K562 (cell line): Measurements from ENCODE around the gene ZSWIM9. TPM values are rescaled to one million over a fixed set of nuclear protein-coding genes. Genes with fewer than 3 reads are reported as not detected.

Source experiments
- ARHGAP35 ChIP-seq: fragments of 450-650 bp; IDR thresholded peaks from 2 replicates; pipeline ENCODE4 v1.6.1; 2018; ENCODE audit not compliant: partially characterized antibody
- CEBPB ChIP-seq: fragments of 450-650 bp; IDR thresholded peaks from 2 replicates; pipeline ENCODE4 v1.6.1; 2016; ENCODE audit warnings: missing genetic modification characterization, missing compliant biosample characterization
- CHD2 ChIP-seq: IDR thresholded peaks from 2 replicates; pipeline ENCODE4 v1.6.1; 2011; ENCODE audit warnings: low read depth, low read length
- EP400 ChIP-seq: fragments of 450-650 bp; IDR thresholded peaks from 2 replicates; pipeline ENCODE4 v1.6.1; 2017; ENCODE audit warnings: antibody characterized with exemption, mild to moderate bottlenecking, moderate library complexity
- ERF ChIP-seq: fragments of 450-650 bp; formaldehyde crosslinking; IDR thresholded peaks from 2 replicates; pipeline ENCODE4 v1.4.0; 2020; ENCODE audit warnings: mild to moderate bottlenecking, mixed read lengths
- FOXA3 ChIP-seq, 2 experiments: fragments of 450-650 bp in 1 of 2; sonication (generic) in 1 of 2; formaldehyde crosslinking; IDR thresholded peaks in 1 of 2; conservative IDR thresholded peaks in 1 of 2; 2 replicates each; pipeline versions ENCODE4 v1.4.0 to v1.8.0; 2020 to 2022; ENCODE audit warnings: mild to moderate bottlenecking in 2 of 2, missing genetic modification reagents in 1 of 2
- FOXP1 ChIP-seq: sonication (generic); formaldehyde crosslinking; IDR thresholded peaks from 2 replicates; pipeline ENCODE4 v1.8.0; 2022; ENCODE audit warnings: mild to moderate bottlenecking, missing genetic modification reagents
- HDAC1 ChIP-seq, 2 experiments: fragments of 450-650 bp; IDR thresholded peaks; 2 replicates each; pipeline ENCODE4 v1.6.1; 2016 to 2017; ENCODE audit warnings: inconsistent platforms in 1 of 2, mild to moderate bottlenecking in 1 of 2, moderate library complexity in 1 of 2
- IFI16 ChIP-seq: fragments of 250-450 bp; sonication (Bioruptor Pico); IDR thresholded peaks from 2 replicates; pipeline ENCODE4 v2.1.2; 2022; ENCODE audit warnings: mild to moderate bottlenecking, inconsistent platforms
- KLF1 ChIP-seq: fragments of 450-650 bp; IDR thresholded peaks from 2 replicates; pipeline ENCODE4 v1.6.1; 2016; ENCODE audit warnings: missing genetic modification characterization, missing compliant biosample characterization
- KLF6 ChIP-seq: fragments of 250-450 bp; sonication (Bioruptor Pico); IDR thresholded peaks from 2 replicates; pipeline ENCODE4 v1.4.0; 2020; ENCODE audit warnings: mild to moderate bottlenecking, moderate library complexity, borderline replicate concordance
- L3MBTL2 ChIP-seq: fragments of 450-650 bp; IDR thresholded peaks from 2 replicates; pipeline ENCODE4 v1.6.1; 2016; ENCODE audit warnings: mild to moderate bottlenecking, moderate library complexity
- NR4A1 ChIP-seq, 2 experiments: fragments of 250-450 bp in 1 of 2; fragments of 450-650 bp in 1 of 2; sonication (Bioruptor Pico) in 1 of 2; IDR thresholded peaks; 2 replicates each; pipeline versions ENCODE4 v1.4.0 to v1.6.1; 2016 to 2020; ENCODE audit warnings: mild to moderate bottlenecking in 2 of 2, missing compliant biosample characterization in 1 of 2, missing genetic modification characterization in 1 of 2, moderate library complexity in 1 of 2
- PHF20 ChIP-seq: fragments of 450-650 bp; IDR thresholded peaks from 2 replicates; pipeline ENCODE4 v1.6.1; 2018; ENCODE audit not compliant: partially characterized antibody
- RAD21 ChIP-seq, 2 experiments: fragments of 250-450 bp in 1 of 2; fragments of 450-650 bp in 1 of 2; sonication (Bioruptor Pico) in 1 of 2; formaldehyde crosslinking in 1 of 2; IDR thresholded peaks in 1 of 2; conservative IDR thresholded peaks in 1 of 2; 2 replicates each; pipeline versions ENCODE4 v1.4.0 to v1.8.0; 2020 to 2022; ENCODE audit warnings: mild to moderate bottlenecking in 2 of 2, moderate library complexity in 1 of 2
- XRCC5 ChIP-seq: fragments of 200-400 bp; formaldehyde crosslinking; IDR thresholded peaks from 2 replicates; pipeline ENCODE4 v1.6.1; 2017; ENCODE audit warnings: low read depth, mild to moderate bottlenecking, low read length
- ZNF444 ChIP-seq: fragments of 250-450 bp; sonication (Bioruptor Pico); IDR thresholded peaks from 2 replicates; pipeline ENCODE4 v1.4.0; 2020; ENCODE audit warnings: mild to moderate bottlenecking, moderate library complexity
- ZNF766 ChIP-seq: fragments of 200-800 bp; sonication (Bioruptor generic); conservative IDR thresholded peaks from 2 replicates; pipeline ENCODE4 v1.6.1; 2016; ENCODE audit warnings: missing genetic modification characterization, missing compliant biosample characterization
- polyA plus RNA-seq, 8 experiments: library from polyadenylated mRNA; depleted of rRNA in 4 of 8; stranded (reverse) in 5 of 8; unstranded in 3 of 8; fragments of >200 nt; fragmentation: Nextera tagmentation in 2 of 8; fragmentation: Illumina TruSeq in 1 of 8; extraction: Ambion mirVana in 2 of 8; extraction: Trizol in 1 of 8; gene quantifications; 2 replicates each; pipeline versions ENCODE4 v1.2.1 to v1.2.3, GENCODE V29; 2011 to 2014; ENCODE audit warnings: inconsistent platforms in 1 of 8, missing spikeins in 1 of 8
- total RNA-seq, 7 experiments: library from RNA; depleted of rRNA in 6 of 7; stranded (reverse); fragments of >200 nt in 6 of 7; fragmentation: Illumina TruSeq in 2 of 7; extraction: Trizol in 2 of 7; gene quantifications; 2 replicates each; pipeline versions ENCODE4 v1.2.1 to v1.2.3, GENCODE V29; 2011 to 2021; ENCODE audit warnings: low replicate concordance in 1 of 7
- TF ChIP-seq, protein P1 (sequence below): fragments of 450-650 bp; IDR thresholded peaks from 2 replicates; pipeline ENCODE4 v1.6.1; 2016; ENCODE audit warnings: borderline replicate concordance
- TF ChIP-seq, protein P2 (sequence below): fragments of 250-450 bp; sonication (Bioruptor Pico); IDR thresholded peaks from 2 replicates; pipeline ENCODE4 v1.8.0; 2021; ENCODE audit warnings: mild to moderate bottlenecking, moderate library complexity
- TF ChIP-seq, protein P3 (sequence below): sonication (generic); formaldehyde crosslinking; IDR thresholded peaks from 2 replicates; pipeline ENCODE4 v1.8.1; 2023; ENCODE audit warnings: mild to moderate bottlenecking, missing genetic modification reagents, moderate library complexity

Gene ZSWIM9
- total and polyA plus RNA-seq, 9 of the 15 experiments (the other 6 are each of a cell fraction or from before 2014, with no cell fraction given), result 0.04 to 1.4 (median 0.34) TPM; not detected in 1

DNA sequence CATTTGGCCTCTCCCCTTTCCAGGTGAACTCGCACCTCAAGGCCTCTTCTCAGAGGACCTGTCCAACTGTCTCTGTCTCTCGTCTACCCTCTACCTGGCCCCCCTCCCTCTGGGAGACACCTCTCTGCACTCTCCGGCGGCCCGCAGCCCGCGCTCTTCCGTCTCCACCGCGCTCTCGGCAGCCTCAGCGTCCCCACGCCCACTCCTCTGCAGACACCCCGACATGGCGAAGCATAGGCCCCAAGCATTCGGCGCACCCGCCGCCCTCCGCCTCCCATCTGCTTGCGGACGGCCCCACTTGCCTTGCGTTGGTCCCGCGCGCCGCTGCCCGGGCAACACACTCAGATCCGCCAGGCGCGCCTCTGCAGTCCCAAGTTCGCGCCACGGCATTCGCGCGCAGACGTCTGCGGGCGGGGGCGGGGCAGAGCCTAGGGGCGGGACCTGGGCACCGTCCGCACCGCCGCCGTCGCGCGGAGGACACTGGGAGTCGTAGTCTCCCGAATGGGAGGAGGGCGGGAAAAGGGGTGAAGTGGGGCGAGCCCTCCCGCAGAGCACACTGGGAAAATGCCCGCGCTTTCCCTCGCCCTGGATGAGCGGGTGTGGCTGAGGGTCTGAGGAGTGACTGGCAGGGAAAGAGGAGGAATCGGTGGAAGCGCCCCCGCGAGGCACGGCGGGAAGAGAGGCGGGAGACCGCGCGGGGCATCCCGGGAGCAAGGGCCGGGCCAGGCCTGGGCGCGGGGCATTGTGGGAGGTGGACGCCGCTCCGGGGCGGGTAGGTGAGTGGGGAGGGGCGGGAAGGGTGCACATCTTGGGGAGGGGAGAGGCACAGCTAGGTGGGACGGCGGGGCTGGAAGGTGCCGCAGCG lies at the start of gene ZSWIM9, which contains the start of gene LIG1 (continued):
- TF ChIP-seq EP400 (peak; percentile 74; the same call in 1 of the 2 replicates), ZNF444 (no peak), IFI16 (CRISPR knock-in tag) (no peak), ZNF766 (CRISPR knock-in tag) (peak; percentile 97), ARHGAP35 (no peak), RAD21 (CRISPR knock-in tag; conservative IDR thresholded peaks at IDR 0.05 in 1 of 2, IDR thresholded peaks at IDR 0.05 in 1 of 2) (0 out of 4 replicates have a peak, but pooled peaks of 1 of the 2 experiments have one; percentile 5), CEBPB (no peak), XRCC5 (peak; percentile 48; the same call in 1 of the 2 replicates), KLF6 (CRISPR knock-in tag) (peak; percentile 51; the same call in 1 of the 2 replicates), CHD2 (peak; percentile 10; the same call in 1 of the 2 replicates), FOXA3 (CRISPR knock-in tag; conservative IDR thresholded peaks at IDR 0.05 in 1 of 2, IDR thresholded peaks at IDR 0.05 in 1 of 2) (peak in 1 of 2 experiments; percentile 72; a peak in 2 of 4 replicates), L3MBTL2 (peak; percentile 74), NR4A1 (CRISPR knock-in tag; IDR thresholded peaks at IDR 0.05) (no peak), NR4A1 (tag; IDR thresholded peaks at IDR 0.05) (0 out of 2 replicates have a peak, but pooled peaks have one; percentile 34), HDAC1 (IDR thresholded peaks at IDR 0.05) (peak in 1 of 2 experiments; percentile 99; a peak in 2 of 4 replicates), ERF (CRISPR knock-in tag) (0 out of 2 replicates have a peak, but pooled peaks have one; percentile 55), FOXP1 (CRISPR knock-in tag) (peak; percentile 89; the same call in 1 of the 2 replicates), PHF20 (peak; percentile 58), KLF1 (tag) (no peak)
- TF ChIP-seq, protein P1, sequence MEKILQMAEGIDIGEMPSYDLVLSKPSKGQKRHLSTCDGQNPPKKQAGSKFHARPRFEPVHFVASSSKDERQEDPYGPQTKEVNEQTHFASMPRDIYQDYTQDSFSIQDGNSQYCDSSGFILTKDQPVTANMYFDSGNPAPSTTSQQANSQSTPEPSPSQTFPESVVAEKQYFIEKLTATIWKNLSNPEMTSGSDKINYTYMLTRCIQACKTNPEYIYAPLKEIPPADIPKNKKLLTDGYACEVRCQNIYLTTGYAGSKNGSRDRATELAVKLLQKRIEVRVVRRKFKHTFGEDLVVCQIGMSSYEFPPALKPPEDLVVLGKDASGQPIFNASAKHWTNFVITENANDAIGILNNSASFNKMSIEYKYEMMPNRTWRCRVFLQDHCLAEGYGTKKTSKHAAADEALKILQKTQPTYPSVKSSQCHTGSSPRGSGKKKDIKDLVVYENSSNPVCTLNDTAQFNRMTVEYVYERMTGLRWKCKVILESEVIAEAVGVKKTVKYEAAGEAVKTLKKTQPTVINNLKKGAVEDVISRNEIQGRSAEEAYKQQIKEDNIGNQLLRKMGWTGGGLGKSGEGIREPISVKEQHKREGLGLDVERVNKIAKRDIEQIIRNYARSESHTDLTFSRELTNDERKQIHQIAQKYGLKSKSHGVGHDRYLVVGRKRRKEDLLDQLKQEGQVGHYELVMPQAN, result peak; percentile 95
- TF ChIP-seq, protein P2, sequence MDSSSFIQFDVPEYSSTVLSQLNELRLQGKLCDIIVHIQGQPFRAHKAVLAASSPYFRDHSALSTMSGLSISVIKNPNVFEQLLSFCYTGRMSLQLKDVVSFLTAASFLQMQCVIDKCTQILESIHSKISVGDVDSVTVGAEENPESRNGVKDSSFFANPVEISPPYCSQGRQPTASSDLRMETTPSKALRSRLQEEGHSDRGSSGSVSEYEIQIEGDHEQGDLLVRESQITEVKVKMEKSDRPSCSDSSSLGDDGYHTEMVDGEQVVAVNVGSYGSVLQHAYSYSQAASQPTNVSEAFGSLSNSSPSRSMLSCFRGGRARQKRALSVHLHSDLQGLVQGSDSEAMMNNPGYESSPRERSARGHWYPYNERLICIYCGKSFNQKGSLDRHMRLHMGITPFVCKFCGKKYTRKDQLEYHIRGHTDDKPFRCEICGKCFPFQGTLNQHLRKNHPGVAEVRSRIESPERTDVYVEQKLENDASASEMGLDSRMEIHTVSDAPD (CRISPR knock-in tag), result no peak
- TF ChIP-seq, protein P3, sequence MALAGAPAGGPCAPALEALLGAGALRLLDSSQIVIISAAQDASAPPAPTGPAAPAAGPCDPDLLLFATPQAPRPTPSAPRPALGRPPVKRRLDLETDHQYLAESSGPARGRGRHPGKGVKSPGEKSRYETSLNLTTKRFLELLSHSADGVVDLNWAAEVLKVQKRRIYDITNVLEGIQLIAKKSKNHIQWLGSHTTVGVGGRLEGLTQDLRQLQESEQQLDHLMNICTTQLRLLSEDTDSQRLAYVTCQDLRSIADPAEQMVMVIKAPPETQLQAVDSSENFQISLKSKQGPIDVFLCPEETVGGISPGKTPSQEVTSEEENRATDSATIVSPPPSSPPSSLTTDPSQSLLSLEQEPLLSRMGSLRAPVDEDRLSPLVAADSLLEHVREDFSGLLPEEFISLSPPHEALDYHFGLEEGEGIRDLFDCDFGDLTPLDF, result peak; percentile 97
